ENCODE data around the gene TPPP3. TPM values are rescaled to one million over a fixed set of nuclear protein-coding genes. Genes with fewer than 3 reads are reported as not detected.

The TPPP3 gene
- polyA plus RNA-seq, 3 donors, result 63.1 to 123 (median 78.6) TPM

GRCh38 chr16:67399218-67399733 lies 6.0 kb upstream of the TPPP3 start:
- peaks cover 18% of the 10 kb centered on the region for H3K4me1 Mint-ChIP-seq
- H3K27ac Mint-ChIP-seq, result no peak overlapping the region
- no peaks in the 10 kb centered on the region for H3K9me3 ChIP-seq (replicated peaks in 1 of 2; ENCODE audit: control insufficient read depth in 1 of 2, insufficient read depth in 1 of 2, low read length in 2 of 2)
- H3K27ac ChIP-seq (ENCODE audit: low read depth in 1 of 2, low read length in 2 of 2), result no peak overlapping the region
- H3K36me3 ChIP-seq (replicated peaks in 1 of 2; ENCODE audit: control insufficient read depth in 1 of 2, insufficient read depth in 2 of 2, low read length in 2 of 2), result no peaks in the 10 kb centered on the region
- H3K9me3 Mint-ChIP-seq, result peaks cover 0 to 2% (median 0%) of the 10 kb centered on the region in 7 donors
- peaks cover 0 to under 1% of the 10 kb centered on the region in 2 donors for H3K27me3 ChIP-seq (ENCODE audit: control insufficient read depth in 2 of 2, insufficient read depth in 2 of 2, low read length in 2 of 2)
- no peak overlapping the region for H3K4me3 ChIP-seq (replicated peaks in 1 of 3; ENCODE audit: low read depth in 2 of 3, low read length in 3 of 3)
- H3K4me2 ChIP-seq (replicated peaks; ENCODE audit: extremely low read depth, low read length, poor library complexity, severe bottlenecking), result peak overlapping the region; percentile 53
- H3K9ac ChIP-seq (ENCODE audit: insufficient read depth, low read length, poor library complexity, severe bottlenecking), result no peak overlapping the region
- no peak overlapping the region for H3K4me3 Mint-ChIP-seq
- WGBS (ENCODE audit: insufficient coverage), result 35% methylated on average over 42 of the region's 42 CpGs
- peak; percentile 97 for TF ChIP-seq CTCF (IDR thresholded peaks at IDR 0.05)
- intact Hi-C loops (cut with micrococcal nuclease), result loop anchor here (2.0 to 5.0 kb wide), 4 partner anchors 26 to 122 kb away; partner anchors contain the start of gene PLEKHG4 (in 1 of the 2)
- H3K36me3 Mint-ChIP-seq, result no peaks in the 10 kb centered on the region
- H2AFZ ChIP-seq (ENCODE audit: insufficient read depth, low read depth, low read length, poor library complexity, severe bottlenecking), result peak overlapping the region; percentile 29
- peaks cover 9% of the 10 kb centered on the region for H4K20me1 ChIP-seq (ENCODE audit: insufficient read depth, low read length)
- no peaks in the 10 kb centered on the region for H3K79me2 ChIP-seq (ENCODE audit: insufficient read depth, low read length)
- peaks cover 28 to 33% of the 10 kb centered on the region in 2 donors for H3K4me1 ChIP-seq (ENCODE audit: control insufficient read depth in 1 of 2, insufficient read depth in 2 of 2, low read length in 2 of 2)
- peaks cover 3 to 25% (median 8%) of the 10 kb centered on the region in 3 donors for H3K27me3 Mint-ChIP-seq (ENCODE audit: low read depth in 3 of 3)
- DNase-seq, result peak; percentile 47 to 60 (median 58)

GRCh38 chr16:67398546-67399217 lies 5.4 kb upstream of the TPPP3 start:
- WGBS (ENCODE audit: insufficient coverage), result 95% methylated on average over 18 of the region's 19 CpGs
- no peak for DNase-seq
- no peak overlapping the region for H3K27ac Mint-ChIP-seq
- Histone ChIP-seq H3K36me3 (replicated peaks in 1 of 2; ENCODE audit: control insufficient read depth in 1 of 2, insufficient read depth in 2 of 2, low read length in 2 of 2) (no peaks in the 10 kb centered on the region), H3K4me2 (replicated peaks; ENCODE audit: extremely low read depth, low read length, poor library complexity, severe bottlenecking) (no peak overlapping the region), H3K79me2 (ENCODE audit: insufficient read depth, low read length) (no peaks in the 10 kb centered on the region), H3K4me1 (ENCODE audit: control insufficient read depth in 1 of 2, insufficient read depth in 2 of 2, low read length in 2 of 2) (peaks cover 34 to 39% of the 10 kb centered on the region in 2 donors), H3K9me3 (replicated peaks in 1 of 2; ENCODE audit: control insufficient read depth in 1 of 2, insufficient read depth in 1 of 2, low read length in 2 of 2) (no peaks in the 10 kb centered on the region), H2AFZ (ENCODE audit: insufficient read depth, low read depth, low read length, poor library complexity, severe bottlenecking) (peak overlapping the region; percentile 29), H4K20me1 (ENCODE audit: insufficient read depth, low read length) (peaks cover 9% of the 10 kb centered on the region), H3K4me3 (replicated peaks in 1 of 3; ENCODE audit: low read depth in 2 of 3, low read length in 3 of 3) (no peak overlapping the region), H3K9ac (ENCODE audit: insufficient read depth, low read length, poor library complexity, severe bottlenecking) (no peak overlapping the region), H3K27ac (ENCODE audit: low read depth in 1 of 2, low read length in 2 of 2) (no peak overlapping the region), H3K27me3 (ENCODE audit: control insufficient read depth in 2 of 2, insufficient read depth in 2 of 2, low read length in 2 of 2) (peaks cover 0 to 7% of the 10 kb centered on the region in 2 donors)
- intact Hi-C loops (cut with micrococcal nuclease), result loop anchor here (2.0 to 5.0 kb wide), 4 partner anchors 26 to 121 kb away; partner anchors contain the start of gene PLEKHG4 (in 1 of the 2)
- peaks cover 0 to 2% (median 0%) of the 10 kb centered on the region in 7 donors for H3K9me3 Mint-ChIP-seq
- no peak overlapping the region for H3K4me3 Mint-ChIP-seq
- no peaks in the 10 kb centered on the region for H3K36me3 Mint-ChIP-seq
- no peak for TF ChIP-seq CTCF (IDR thresholded peaks at IDR 0.05)
- H3K4me1 Mint-ChIP-seq, result peaks cover 23% of the 10 kb centered on the region
- H3K27me3 Mint-ChIP-seq (ENCODE audit: low read depth in 3 of 3), result peaks cover 9 to 31% (median 14%) of the 10 kb centered on the region in 3 donors
